GM23338 (cell line): Measurements from ENCODE around the gene INPP4B. TPM values are rescaled to one million over a fixed set of nuclear protein-coding genes. Genes with fewer than 3 reads are reported as not detected.

ENCODE experiments used
- ATAC-seq: fragments of 200-7000 bp; cut with Tn5 transposase; 3 replicates; pipeline ENCODE4 v1.9.1; 2020
- DNase-seq: peaks from one replicate; pipeline ENCODE4 v3.0.0-alpha.2; 2015; ENCODE audit warnings: low spot score
- H2AFZ ChIP-seq: fragments of 200-600 bp; sonication (generic); 2 replicates; pipeline ENCODE4 v1.8.0; 2016; ENCODE audit warnings: antibody characterized with exemption, mild to moderate bottlenecking, moderate library complexity
- H3F3A ChIP-seq: fragments of 200-600 bp; sonication (generic); replicated peaks from 2 replicates; pipeline ENCODE4 v1.8.0; 2017; ENCODE audit warnings: antibody characterized with exemption, mixed run types, low read depth
- H3K27ac ChIP-seq: fragments of 200-600 bp; sonication (generic); 2 replicates; pipeline ENCODE4 v1.6.1; 2016; ENCODE audit warnings: low read depth
- H3K27me3 ChIP-seq: fragments of 200-600 bp; sonication (generic); 2 replicates; pipeline ENCODE4 v1.8.0; 2016; ENCODE audit warnings: mild to moderate bottlenecking, mixed run types, moderate library complexity; ENCODE audit not compliant: insufficient read depth
- H3K36me3 ChIP-seq: fragments of 200-600 bp; sonication (generic); 2 replicates; pipeline ENCODE4 v1.8.0; 2016; ENCODE audit warnings: mild to moderate bottlenecking; ENCODE audit not compliant: insufficient read depth
- H3K4me1 ChIP-seq: fragments of 200-600 bp; sonication (generic); 2 replicates; pipeline ENCODE4 v1.8.0; 2016; ENCODE audit warnings: mild to moderate bottlenecking, moderate library complexity; ENCODE audit not compliant: insufficient read depth
- H3K4me2 ChIP-seq: fragments of 200-600 bp; sonication (generic); 2 replicates; pipeline ENCODE4 v1.7.1; 2017; ENCODE audit warnings: mixed run types
- H3K4me3 ChIP-seq: fragments of 200-600 bp; sonication (generic); 2 replicates; pipeline ENCODE4 v1.6.1; 2016; ENCODE audit warnings: mixed run types
- H3K79me2 ChIP-seq: fragments of 200-600 bp; sonication (generic); replicated peaks from 2 replicates; pipeline ENCODE4 v1.8.0; 2017; ENCODE audit warnings: mild to moderate bottlenecking; ENCODE audit not compliant: insufficient read depth
- H3K9me2 ChIP-seq: fragments of 200-600 bp; sonication (generic); 2 replicates; pipeline ENCODE4 v1.8.0; 2017; ENCODE audit not compliant: insufficient read depth
- H4K20me1 ChIP-seq: fragments of 200-600 bp; sonication (generic); replicated peaks from 2 replicates; pipeline ENCODE4 v1.8.0; 2017; ENCODE audit warnings: mild to moderate bottlenecking; ENCODE audit not compliant: insufficient read depth
- H3K27ac Mint-ChIP-seq: 2 replicates; pipeline ENCODE4 v1.8.0; 2020; ENCODE audit warnings: inconsistent platforms, mild to moderate bottlenecking, moderate library complexity, mixed read lengths
- H3K27me3 Mint-ChIP-seq: 3 replicates; pipeline ENCODE4 v1.8.0; 2022; ENCODE audit warnings: low read depth, mild to moderate bottlenecking, moderate library complexity, mixed read lengths, inconsistent platforms; ENCODE audit not compliant: insufficient read depth, poor library complexity
- H3K36me3 Mint-ChIP-seq: 3 replicates; pipeline ENCODE4 v1.8.0; 2021; ENCODE audit warnings: low read depth, mild to moderate bottlenecking, inconsistent platforms, moderate library complexity, mixed read lengths
- H3K4me1 Mint-ChIP-seq: 3 replicates; pipeline ENCODE4 v1.8.0; 2020; ENCODE audit warnings: mild to moderate bottlenecking, inconsistent platforms, mixed read lengths
- H3K4me3 Mint-ChIP-seq: 3 replicates; pipeline ENCODE4 v1.8.0; 2021; ENCODE audit warnings: moderate library complexity, mild to moderate bottlenecking, inconsistent platforms, mixed read lengths
- H3K9me3 Mint-ChIP-seq: 3 replicates; pipeline ENCODE4 v1.8.0; 2020; ENCODE audit warnings: moderate library complexity, mild to moderate bottlenecking, inconsistent platforms, mixed read lengths
- CREB1 ChIP-seq: fragments of 250-450 bp; sonication (Bioruptor Pico); IDR thresholded peaks from 2 replicates; pipeline ENCODE4 v1.5.0; 2020; ENCODE audit warnings: low read depth, mild to moderate bottlenecking, moderate library complexity
- EZH2phosphoT487 ChIP-seq: fragments of 200-600 bp; sonication (generic); IDR thresholded peaks from one replicate; pipeline ENCODE4 v1.8.1; 2018; ENCODE audit warnings: antibody characterized with exemption; ENCODE audit not compliant: unreplicated experiment
- STAT1 ChIP-seq: IDR thresholded peaks from one replicate; pipeline ENCODE4 v1.6.1; 2016; ENCODE audit warnings: antibody characterized with exemption; ENCODE audit not compliant: unreplicated experiment
- ZNF331 ChIP-seq: fragments of 250-450 bp; sonication (Bioruptor Pico); IDR thresholded peaks from 2 replicates; pipeline ENCODE4 v1.5.0; 2020; ENCODE audit warnings: low read depth, mild to moderate bottlenecking, moderate library complexity
- polyA plus RNA-seq: library from polyadenylated mRNA; unstranded; fragments of >200 nt; fragmentation: Nextera tagmentation; extraction: Ambion mirVana; gene quantifications from 2 replicates; pipeline ENCODE4 v1.2.1, GENCODE V29; 2016
- total RNA-seq: library from RNA; depleted of rRNA; stranded (reverse); fragments of >200 nt; shearing (Covaris generic); gene quantifications from 2 replicates; pipeline ENCODE4 v1.2.3, GENCODE V29; 2014
- TF ChIP-seq, protein P1 (sequence below): IDR thresholded peaks from one replicate; pipeline ENCODE4 v1.6.1; 2018; ENCODE audit warnings: antibody characterized with exemption; ENCODE audit not compliant: unreplicated experiment
- TF ChIP-seq, protein P2 (sequence below), 2 experiments: fragments of 200-600 bp in 1 of 2; sonication (generic) in 1 of 2; conservative IDR thresholded peaks; 2 replicates each; pipeline versions ENCODE4 v1.5.1 to v1.6.1; 2016 to 2017; ENCODE audit warnings: antibody characterized with exemption in 2 of 2, low read depth in 2 of 2, mild to moderate bottlenecking in 2 of 2, moderate library complexity in 1 of 2
- TF ChIP-seq, protein P3 (sequence below): IDR thresholded peaks from 2 replicates; pipeline ENCODE4 v1.6.1; 2016; ENCODE audit warnings: antibody characterized with exemption
- TF ChIP-seq, protein P4 (sequence below): fragments of 250-450 bp; sonication (Bioruptor Pico); IDR thresholded peaks from 2 replicates; pipeline ENCODE4 v1.5.0; 2020; ENCODE audit warnings: mild to moderate bottlenecking, moderate library complexity

Gene INPP4B
- total and polyA plus RNA-seq, 2 experiments from 2014 or later: 0.11 to 0.14 TPM

DNA sequence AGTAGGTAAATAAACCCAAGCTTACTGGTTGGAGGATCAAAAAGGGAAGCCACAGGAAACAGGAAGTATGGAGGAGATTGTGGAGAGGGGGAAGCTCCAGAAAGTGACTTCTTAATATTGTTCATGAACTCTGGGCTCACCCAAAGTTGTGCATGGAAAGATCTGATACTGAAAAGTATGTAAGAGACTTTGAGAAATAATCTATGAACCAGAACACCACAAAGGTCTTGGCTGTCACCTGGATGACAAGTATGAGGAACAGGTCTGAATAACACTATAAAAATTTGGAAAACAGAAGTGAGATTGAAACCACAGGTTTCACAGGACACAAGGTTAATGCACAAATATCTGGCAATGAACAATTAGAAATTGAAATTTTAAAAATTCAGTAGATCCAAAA is 567.4 kb downstream of the INPP4B start (continued):
- TF ChIP-seq, protein P1, sequence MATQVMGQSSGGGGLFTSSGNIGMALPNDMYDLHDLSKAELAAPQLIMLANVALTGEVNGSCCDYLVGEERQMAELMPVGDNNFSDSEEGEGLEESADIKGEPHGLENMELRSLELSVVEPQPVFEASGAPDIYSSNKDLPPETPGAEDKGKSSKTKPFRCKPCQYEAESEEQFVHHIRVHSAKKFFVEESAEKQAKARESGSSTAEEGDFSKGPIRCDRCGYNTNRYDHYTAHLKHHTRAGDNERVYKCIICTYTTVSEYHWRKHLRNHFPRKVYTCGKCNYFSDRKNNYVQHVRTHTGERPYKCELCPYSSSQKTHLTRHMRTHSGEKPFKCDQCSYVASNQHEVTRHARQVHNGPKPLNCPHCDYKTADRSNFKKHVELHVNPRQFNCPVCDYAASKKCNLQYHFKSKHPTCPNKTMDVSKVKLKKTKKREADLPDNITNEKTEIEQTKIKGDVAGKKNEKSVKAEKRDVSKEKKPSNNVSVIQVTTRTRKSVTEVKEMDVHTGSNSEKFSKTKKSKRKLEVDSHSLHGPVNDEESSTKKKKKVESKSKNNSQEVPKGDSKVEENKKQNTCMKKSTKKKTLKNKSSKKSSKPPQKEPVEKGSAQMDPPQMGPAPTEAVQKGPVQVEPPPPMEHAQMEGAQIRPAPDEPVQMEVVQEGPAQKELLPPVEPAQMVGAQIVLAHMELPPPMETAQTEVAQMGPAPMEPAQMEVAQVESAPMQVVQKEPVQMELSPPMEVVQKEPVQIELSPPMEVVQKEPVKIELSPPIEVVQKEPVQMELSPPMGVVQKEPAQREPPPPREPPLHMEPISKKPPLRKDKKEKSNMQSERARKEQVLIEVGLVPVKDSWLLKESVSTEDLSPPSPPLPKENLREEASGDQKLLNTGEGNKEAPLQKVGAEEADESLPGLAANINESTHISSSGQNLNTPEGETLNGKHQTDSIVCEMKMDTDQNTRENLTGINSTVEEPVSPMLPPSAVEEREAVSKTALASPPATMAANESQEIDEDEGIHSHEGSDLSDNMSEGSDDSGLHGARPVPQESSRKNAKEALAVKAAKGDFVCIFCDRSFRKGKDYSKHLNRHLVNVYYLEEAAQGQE: no peak
- TF ChIP-seq, protein P2, sequence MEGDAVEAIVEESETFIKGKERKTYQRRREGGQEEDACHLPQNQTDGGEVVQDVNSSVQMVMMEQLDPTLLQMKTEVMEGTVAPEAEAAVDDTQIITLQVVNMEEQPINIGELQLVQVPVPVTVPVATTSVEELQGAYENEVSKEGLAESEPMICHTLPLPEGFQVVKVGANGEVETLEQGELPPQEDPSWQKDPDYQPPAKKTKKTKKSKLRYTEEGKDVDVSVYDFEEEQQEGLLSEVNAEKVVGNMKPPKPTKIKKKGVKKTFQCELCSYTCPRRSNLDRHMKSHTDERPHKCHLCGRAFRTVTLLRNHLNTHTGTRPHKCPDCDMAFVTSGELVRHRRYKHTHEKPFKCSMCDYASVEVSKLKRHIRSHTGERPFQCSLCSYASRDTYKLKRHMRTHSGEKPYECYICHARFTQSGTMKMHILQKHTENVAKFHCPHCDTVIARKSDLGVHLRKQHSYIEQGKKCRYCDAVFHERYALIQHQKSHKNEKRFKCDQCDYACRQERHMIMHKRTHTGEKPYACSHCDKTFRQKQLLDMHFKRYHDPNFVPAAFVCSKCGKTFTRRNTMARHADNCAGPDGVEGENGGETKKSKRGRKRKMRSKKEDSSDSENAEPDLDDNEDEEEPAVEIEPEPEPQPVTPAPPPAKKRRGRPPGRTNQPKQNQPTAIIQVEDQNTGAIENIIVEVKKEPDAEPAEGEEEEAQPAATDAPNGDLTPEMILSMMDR (conservative IDR thresholded peaks at IDR 0.05; ENCODE audit: low read depth in 2 of 2): no peak
- no peak for TF ChIP-seq STAT1

DNA sequence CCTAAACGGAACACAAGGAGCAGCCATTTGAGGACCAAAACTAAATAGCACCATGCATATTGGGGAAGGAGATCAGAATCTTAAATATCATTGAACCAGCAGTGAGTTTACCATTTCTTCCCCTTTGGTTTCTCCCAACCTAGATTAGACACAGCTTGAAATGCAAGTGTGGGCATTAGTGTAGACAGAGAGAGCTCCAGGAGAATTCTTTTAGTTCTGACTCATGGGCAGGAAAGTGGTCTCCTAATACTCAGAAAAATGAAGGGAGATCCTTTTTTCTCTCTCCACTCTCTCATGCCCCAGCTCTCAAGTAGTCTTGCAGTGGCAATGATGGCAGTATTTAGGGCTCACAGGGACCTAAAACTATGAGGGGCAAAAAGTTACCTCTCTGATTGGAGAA is 567.9 kb downstream of the INPP4B start:
- H3K27ac Mint-ChIP-seq: no peak overlapping the region
- Histone ChIP-seq H3K36me3 (no peaks in the 10 kb centered on the region), H2AFZ (no peak overlapping the region), H3K79me2 (no peaks in the 10 kb centered on the region), H3K27ac (no peak overlapping the region), H3K27me3 (no peaks in the 10 kb centered on the region), H3K9me2 (no peaks in the 10 kb centered on the region), H3F3A (no peaks in the 10 kb centered on the region), H3K4me2 (no peak overlapping the region), H4K20me1 (no peaks in the 10 kb centered on the region), H3K4me3 (no peak overlapping the region), H3K4me1 (no peaks in the 10 kb centered on the region)
- H3K9me3 Mint-ChIP-seq: no peaks in the 10 kb centered on the region
- TF ChIP-seq ZNF331 (CRISPR knock-in tag): no peak
- no peak overlapping the region for H3K4me3 Mint-ChIP-seq
- H3K27me3 Mint-ChIP-seq: no peaks in the 10 kb centered on the region
- H3K4me1 Mint-ChIP-seq: 0 out of 3 replicates have a peak, but pooled peaks cover 3% of the 10 kb centered on the region
- DNase-seq: no peak
- ATAC-seq: no peak
- H3K36me3 Mint-ChIP-seq: no peaks in the 10 kb centered on the region

DNA sequence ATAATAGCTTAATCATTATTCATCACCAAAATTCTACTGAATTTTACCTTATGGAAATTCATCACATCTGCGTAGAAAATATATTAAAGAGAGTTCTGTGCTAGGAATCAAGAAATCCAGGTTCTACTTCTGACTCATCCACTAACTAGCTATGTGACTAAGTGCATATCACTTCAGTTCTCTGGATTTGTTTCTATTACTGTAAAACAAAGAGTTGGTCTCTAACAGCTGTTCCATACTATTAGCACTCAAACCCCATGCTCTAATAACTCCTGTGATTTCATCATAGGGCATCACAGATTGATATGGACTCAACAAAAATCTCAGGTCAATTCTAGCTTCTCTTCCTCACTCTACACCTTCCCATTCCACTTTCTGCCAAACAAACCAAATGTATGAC is 572.0 kb downstream of the INPP4B start:
- H3K9me3 Mint-ChIP-seq: no peaks in the 10 kb centered on the region
- no peaks in the 10 kb centered on the region for H3K79me2 ChIP-seq
- peaks cover 3% of the 10 kb centered on the region for H3K27me3 Mint-ChIP-seq
- H3K4me1 ChIP-seq: peaks cover 16% of the 10 kb centered on the region
- no peak for DNase-seq
- no peak overlapping the region for H3K4me3 Mint-ChIP-seq
- 0 out of 2 replicates have a peak, but pooled peaks cover 10% of the 10 kb centered on the region for H3K9me2 ChIP-seq
- H3K36me3 ChIP-seq: no peaks in the 10 kb centered on the region
- H3K4me2 ChIP-seq: no peak overlapping the region
- H3K27ac ChIP-seq: no peak overlapping the region
- no peaks in the 10 kb centered on the region for H3K36me3 Mint-ChIP-seq
- ATAC-seq: no peak
- no peaks in the 10 kb centered on the region for H4K20me1 ChIP-seq
- H3K27me3 ChIP-seq: no peaks in the 10 kb centered on the region
- H3K4me1 Mint-ChIP-seq: peaks cover 17% of the 10 kb centered on the region
- H2AFZ ChIP-seq: no peak overlapping the region
- H3K4me3 ChIP-seq: no peak overlapping the region
- no peak overlapping the region for H3K27ac Mint-ChIP-seq
- H3F3A ChIP-seq: no peaks in the 10 kb centered on the region
- no peak for TF ChIP-seq EZH2phosphoT487
- TF ChIP-seq, protein P3, sequence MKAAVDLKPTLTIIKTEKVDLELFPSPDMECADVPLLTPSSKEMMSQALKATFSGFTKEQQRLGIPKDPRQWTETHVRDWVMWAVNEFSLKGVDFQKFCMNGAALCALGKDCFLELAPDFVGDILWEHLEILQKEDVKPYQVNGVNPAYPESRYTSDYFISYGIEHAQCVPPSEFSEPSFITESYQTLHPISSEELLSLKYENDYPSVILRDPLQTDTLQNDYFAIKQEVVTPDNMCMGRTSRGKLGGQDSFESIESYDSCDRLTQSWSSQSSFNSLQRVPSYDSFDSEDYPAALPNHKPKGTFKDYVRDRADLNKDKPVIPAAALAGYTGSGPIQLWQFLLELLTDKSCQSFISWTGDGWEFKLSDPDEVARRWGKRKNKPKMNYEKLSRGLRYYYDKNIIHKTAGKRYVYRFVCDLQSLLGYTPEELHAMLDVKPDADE: no peak
- TF ChIP-seq CREB1: no peak
- TF ChIP-seq, protein P4, sequence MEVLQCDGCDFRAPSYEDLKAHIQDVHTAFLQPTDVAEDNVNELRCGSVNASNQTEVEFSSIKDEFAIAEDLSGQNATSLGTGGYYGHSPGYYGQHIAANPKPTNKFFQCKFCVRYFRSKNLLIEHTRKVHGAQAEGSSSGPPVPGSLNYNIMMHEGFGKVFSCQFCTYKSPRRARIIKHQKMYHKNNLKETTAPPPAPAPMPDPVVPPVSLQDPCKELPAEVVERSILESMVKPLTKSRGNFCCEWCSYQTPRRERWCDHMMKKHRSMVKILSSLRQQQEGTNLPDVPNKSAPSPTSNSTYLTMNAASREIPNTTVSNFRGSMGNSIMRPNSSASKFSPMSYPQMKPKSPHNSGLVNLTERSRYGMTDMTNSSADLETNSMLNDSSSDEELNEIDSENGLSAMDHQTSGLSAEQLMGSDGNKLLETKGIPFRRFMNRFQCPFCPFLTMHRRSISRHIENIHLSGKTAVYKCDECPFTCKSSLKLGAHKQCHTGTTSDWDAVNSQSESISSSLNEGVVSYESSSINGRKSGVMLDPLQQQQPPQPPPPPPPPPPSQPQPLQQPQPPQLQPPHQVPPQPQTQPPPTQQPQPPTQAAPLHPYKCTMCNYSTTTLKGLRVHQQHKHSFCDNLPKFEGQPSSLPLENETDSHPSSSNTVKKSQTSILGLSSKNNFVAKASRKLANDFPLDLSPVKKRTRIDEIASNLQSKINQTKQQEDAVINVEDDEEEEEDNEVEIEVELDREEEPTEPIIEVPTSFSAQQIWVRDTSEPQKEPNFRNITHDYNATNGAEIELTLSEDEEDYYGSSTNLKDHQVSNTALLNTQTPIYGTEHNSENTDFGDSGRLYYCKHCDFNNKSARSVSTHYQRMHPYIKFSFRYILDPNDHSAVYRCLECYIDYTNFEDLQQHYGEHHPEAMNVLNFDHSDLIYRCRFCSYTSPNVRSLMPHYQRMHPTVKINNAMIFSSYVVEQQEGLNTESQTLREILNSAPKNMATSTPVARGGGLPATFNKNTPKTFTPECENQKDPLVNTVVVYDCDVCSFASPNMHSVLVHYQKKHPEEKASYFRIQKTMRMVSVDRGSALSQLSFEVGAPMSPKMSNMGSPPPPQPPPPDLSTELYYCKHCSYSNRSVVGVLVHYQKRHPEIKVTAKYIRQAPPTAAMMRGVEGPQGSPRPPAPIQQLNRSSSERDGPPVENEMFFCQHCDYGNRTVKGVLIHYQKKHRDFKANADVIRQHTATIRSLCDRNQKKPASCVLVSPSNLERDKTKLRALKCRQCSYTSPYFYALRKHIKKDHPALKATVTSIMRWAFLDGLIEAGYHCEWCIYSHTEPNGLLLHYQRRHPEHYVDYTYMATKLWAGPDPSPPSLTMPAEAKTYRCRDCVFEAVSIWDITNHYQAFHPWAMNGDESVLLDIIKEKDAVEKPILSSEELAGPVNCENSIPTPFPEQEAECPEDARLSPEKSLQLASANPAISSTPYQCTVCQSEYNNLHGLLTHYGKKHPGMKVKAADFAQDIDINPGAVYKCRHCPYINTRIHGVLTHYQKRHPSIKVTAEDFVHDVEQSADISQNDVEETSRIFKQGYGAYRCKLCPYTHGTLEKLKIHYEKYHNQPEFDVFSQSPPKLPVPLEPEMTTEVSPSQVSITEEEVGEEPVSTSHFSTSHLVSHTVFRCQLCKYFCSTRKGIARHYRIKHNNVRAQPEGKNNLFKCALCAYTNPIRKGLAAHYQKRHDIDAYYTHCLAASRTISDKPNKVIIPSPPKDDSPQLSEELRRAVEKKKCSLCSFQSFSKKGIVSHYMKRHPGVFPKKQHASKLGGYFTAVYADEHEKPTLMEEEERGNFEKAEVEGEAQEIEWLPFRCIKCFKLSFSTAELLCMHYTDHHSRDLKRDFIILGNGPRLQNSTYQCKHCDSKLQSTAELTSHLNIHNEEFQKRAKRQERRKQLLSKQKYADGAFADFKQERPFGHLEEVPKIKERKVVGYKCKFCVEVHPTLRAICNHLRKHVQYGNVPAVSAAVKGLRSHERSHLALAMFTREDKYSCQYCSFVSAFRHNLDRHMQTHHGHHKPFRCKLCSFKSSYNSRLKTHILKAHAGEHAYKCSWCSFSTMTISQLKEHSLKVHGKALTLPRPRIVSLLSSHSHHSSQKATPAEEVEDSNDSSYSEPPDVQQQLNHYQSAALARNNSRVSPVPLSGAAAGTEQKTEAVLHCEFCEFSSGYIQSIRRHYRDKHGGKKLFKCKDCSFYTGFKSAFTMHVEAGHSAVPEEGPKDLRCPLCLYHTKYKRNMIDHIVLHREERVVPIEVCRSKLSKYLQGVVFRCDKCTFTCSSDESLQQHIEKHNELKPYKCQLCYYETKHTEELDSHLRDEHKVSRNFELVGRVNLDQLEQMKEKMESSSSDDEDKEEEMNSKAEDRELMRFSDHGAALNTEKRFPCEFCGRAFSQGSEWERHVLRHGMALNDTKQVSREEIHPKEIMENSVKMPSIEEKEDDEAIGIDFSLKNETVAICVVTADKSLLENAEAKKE (CRISPR knock-in tag): no peak
